ENCODE results near the gene GRPEL1. TPM values are rescaled to one million over a fixed set of nuclear protein-coding genes. Genes with fewer than 3 reads are reported as not detected.

GRPEL1 gene
- polyA plus RNA-seq, 1 of the 3 experiments (the other 2 are of a cell fraction), result 29.8 TPM

DNA sequence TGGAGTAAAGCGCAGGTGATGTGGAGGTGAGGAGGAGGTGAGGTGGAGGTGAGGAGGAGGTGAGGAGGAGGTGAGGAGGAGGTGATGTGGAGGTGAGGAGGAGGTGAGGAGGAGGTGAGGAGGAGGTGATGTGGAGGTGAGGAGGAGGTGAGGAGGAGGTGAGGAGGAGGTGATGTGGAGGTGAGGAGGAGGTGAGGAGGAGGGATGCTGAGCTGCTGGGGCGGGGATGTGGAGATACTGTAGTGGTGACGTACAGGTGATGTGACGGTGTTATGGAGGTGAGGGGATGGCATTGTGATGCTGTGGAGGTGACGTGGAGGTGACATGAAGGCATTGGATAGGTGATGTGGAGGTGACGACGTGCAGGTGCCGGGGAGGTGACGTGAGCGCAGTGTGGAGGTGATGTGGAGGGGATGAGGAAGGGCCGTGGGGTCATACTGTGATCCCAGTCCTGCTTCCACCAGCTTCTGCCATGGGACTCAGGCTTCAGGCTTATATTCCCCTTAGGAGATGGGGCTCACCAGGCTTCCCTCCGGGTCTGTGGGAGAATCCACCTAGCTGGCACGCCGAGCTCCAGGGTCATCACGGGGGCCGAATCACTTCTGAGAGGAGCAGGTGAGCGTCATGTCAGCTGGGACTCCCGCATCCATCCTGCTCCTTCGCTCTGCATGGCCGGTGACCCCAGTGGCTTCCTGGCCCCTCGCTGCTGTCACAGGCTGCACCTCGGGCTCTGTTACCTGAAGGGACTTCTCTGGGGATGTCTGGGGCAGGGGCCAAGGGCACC is 47.9 kb upstream of the GRPEL1 start:
- no peak overlapping the region for H2AFZ ChIP-seq (ENCODE audit: low read depth)
- ChIA-PET CTCF (no interaction called here), POLR2A (no interaction called here)
- H3K4me2 ChIP-seq, result no peak overlapping the region
- H3K9me2 ChIP-seq, result no peaks in the 10 kb centered on the region
- no peak overlapping the region for H3K27ac ChIP-seq (ENCODE audit: low read depth in 2 of 2, low read length in 1 of 2)
- no peaks in the 10 kb centered on the region for H4K20me1 ChIP-seq (ENCODE audit: insufficient read depth)
- WGBS (ENCODE audit: low lambda C conversion rate), result 84% methylated on average over 15 of the region's 22 CpGs
- no peaks in the 10 kb centered on the region for H3K27me3 ChIP-seq (ENCODE audit: insufficient read depth)
- no peaks in the 10 kb centered on the region for H3K4me1 ChIP-seq (ENCODE audit: control insufficient read depth in 1 of 2, insufficient read depth in 2 of 2, low read depth in 1 of 2, low read length in 1 of 2)
- no peaks in the 10 kb centered on the region for H3K36me3 ChIP-seq (replicated peaks in 1 of 2; ENCODE audit: control insufficient read depth in 1 of 2, insufficient read depth in 2 of 2, low read length in 1 of 2)
- H3K9ac ChIP-seq, result no peak overlapping the region
- no peak for DNase-seq
- H3K9me3 ChIP-seq, result no peaks in the 10 kb centered on the region
- no peak overlapping the region for H3K4me3 ChIP-seq (ENCODE audit: low read depth in 2 of 2, low read length in 1 of 2)
- no peaks in the 10 kb centered on the region for H3K79me2 ChIP-seq (ENCODE audit: insufficient read depth)
- no peaks in the 10 kb centered on the region for H3F3A ChIP-seq (replicated peaks; ENCODE audit: insufficient read depth)
- no peak for TF ChIP-seq ELF1 (IDR thresholded peaks at IDR 0.05)
- TF ChIP-seq JUND (IDR thresholded peaks at IDR 0.05), result no peak
- no peak for TF ChIP-seq RFX5 (IDR thresholded peaks at IDR 0.05; ENCODE audit: low read length)
- TF ChIP-seq SMC3 (IDR thresholded peaks at IDR 0.05; ENCODE audit: low read depth, low read length), result no peak
- TF ChIP-seq, protein P1, sequence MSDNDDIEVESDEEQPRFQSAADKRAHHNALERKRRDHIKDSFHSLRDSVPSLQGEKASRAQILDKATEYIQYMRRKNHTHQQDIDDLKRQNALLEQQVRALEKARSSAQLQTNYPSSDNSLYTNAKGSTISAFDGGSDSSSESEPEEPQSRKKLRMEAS (IDR thresholded peaks at IDR 0.05; ENCODE audit: low read depth), result no peak
- TF ChIP-seq, protein P2, sequence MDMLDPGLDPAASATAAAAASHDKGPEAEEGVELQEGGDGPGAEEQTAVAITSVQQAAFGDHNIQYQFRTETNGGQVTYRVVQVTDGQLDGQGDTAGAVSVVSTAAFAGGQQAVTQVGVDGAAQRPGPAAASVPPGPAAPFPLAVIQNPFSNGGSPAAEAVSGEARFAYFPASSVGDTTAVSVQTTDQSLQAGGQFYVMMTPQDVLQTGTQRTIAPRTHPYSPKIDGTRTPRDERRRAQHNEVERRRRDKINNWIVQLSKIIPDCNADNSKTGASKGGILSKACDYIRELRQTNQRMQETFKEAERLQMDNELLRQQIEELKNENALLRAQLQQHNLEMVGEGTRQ (IDR thresholded peaks at IDR 0.05; ENCODE audit: borderline replicate concordance, low read depth, low read length), result no peak
- no peak for TF ChIP-seq POLR2AphosphoS5 (IDR thresholded peaks at IDR 0.05; ENCODE audit: low read depth, low read length)
- TF ChIP-seq MXI1 (IDR thresholded peaks at IDR 0.05; ENCODE audit: low read depth, low read length), result no peak
- TF ChIP-seq MEF2A (IDR thresholded peaks at IDR 0.05; ENCODE audit: borderline replicate concordance, low read depth), result no peak
- TF ChIP-seq RCOR1 (IDR thresholded peaks at IDR 0.05; ENCODE audit: low read length), result no peak
- TF ChIP-seq GABPA (IDR thresholded peaks at IDR 0.05; ENCODE audit: low read depth), result no peak
- TF ChIP-seq GATA2 (CRISPR knock-in tag; IDR thresholded peaks at IDR 0.05), result no peak
- TF ChIP-seq NFIC (IDR thresholded peaks at IDR 0.05; ENCODE audit: borderline replicate concordance), result no peak
- TF ChIP-seq YY1 (IDR thresholded peaks at IDR 0.05; ENCODE audit: low read depth), result no peak
- TF ChIP-seq EP300 (IDR thresholded peaks at IDR 0.05; ENCODE audit: borderline replicate concordance in 1 of 2, low read depth in 1 of 2, low read length in 1 of 2), result no peak
- no peak for TF ChIP-seq SIN3A (IDR thresholded peaks at IDR 0.05; ENCODE audit: borderline replicate concordance, low read depth, low read length)
- TF ChIP-seq RAD21 (IDR thresholded peaks at IDR 0.05; ENCODE audit: low read length), result no peak
- TF ChIP-seq RXRA (IDR thresholded peaks at IDR 0.05; ENCODE audit: borderline replicate concordance, low read depth), result no peak

DNA sequence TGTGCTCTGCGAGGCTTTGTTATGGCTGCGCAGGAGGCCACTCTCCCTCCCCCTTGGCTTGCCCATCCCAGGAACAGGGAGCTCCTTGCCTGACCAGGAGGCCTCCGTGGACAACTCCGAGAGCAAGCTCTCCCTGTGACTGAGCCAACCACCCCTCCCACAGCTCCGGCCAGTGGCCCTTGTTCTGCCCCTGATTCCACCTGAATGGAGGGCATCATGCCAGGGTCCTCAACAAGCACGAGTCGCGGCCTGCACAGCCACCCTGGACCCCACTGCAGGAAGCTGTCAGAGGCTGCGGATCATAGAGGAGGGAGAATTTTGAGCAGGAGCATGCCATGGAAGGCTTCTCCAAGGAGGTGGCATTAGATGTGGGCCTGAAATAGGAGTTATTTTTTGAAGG is 44.8 kb upstream of the GRPEL1 start:
- Histone ChIP-seq H3K9me3 (no peaks in the 10 kb centered on the region), H3K4me2 (no peak overlapping the region), H3K9ac (no peak overlapping the region), H4K20me1 (ENCODE audit: insufficient read depth) (no peaks in the 10 kb centered on the region), H3K27ac (ENCODE audit: low read depth in 2 of 2, low read length in 1 of 2) (no peak overlapping the region), H3K4me3 (ENCODE audit: low read depth in 2 of 2, low read length in 1 of 2) (no peak overlapping the region), H3K9me2 (no peaks in the 10 kb centered on the region), H3K36me3 (replicated peaks in 1 of 2; ENCODE audit: control insufficient read depth in 1 of 2, insufficient read depth in 2 of 2, low read length in 1 of 2) (no peaks in the 10 kb centered on the region), H3K27me3 (ENCODE audit: insufficient read depth) (no peaks in the 10 kb centered on the region), H3K4me1 (ENCODE audit: control insufficient read depth in 1 of 2, insufficient read depth in 2 of 2, low read depth in 1 of 2, low read length in 1 of 2) (no peaks in the 10 kb centered on the region; a peak in 1 of 4 replicates), H3K79me2 (ENCODE audit: insufficient read depth) (no peaks in the 10 kb centered on the region), H3F3A (replicated peaks; ENCODE audit: insufficient read depth) (no peaks in the 10 kb centered on the region), H2AFZ (ENCODE audit: low read depth) (no peak overlapping the region)
- ChIA-PET CTCF (interaction anchor here (1.2 kb wide), 1 partner anchor 14 kb away, joined by 3 read pairs; no protein-coding TSS in a partner anchor), POLR2A (no interaction called here)
- 92% methylated on average over 5 of the region's 9 CpGs for WGBS (ENCODE audit: low lambda C conversion rate)
- TF ChIP-seq SMC3 (IDR thresholded peaks at IDR 0.05; ENCODE audit: low read depth, low read length) (no peak), RCOR1 (IDR thresholded peaks at IDR 0.05; ENCODE audit: low read length) (no peak), TEAD4 (IDR thresholded peaks at IDR 0.05; ENCODE audit: borderline replicate concordance, insufficient read depth) (no peak), GABPA (IDR thresholded peaks at IDR 0.05; ENCODE audit: low read depth) (no peak), MXI1 (IDR thresholded peaks at IDR 0.05; ENCODE audit: low read depth, low read length) (no peak), NRF1 (IDR thresholded peaks at IDR 0.05; ENCODE audit: low read depth, low read length) (no peak)
- TF ChIP-seq, protein P3, sequence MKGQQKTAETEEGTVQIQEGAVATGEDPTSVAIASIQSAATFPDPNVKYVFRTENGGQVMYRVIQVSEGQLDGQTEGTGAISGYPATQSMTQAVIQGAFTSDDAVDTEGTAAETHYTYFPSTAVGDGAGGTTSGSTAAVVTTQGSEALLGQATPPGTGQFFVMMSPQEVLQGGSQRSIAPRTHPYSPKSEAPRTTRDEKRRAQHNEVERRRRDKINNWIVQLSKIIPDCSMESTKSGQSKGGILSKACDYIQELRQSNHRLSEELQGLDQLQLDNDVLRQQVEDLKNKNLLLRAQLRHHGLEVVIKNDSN (IDR thresholded peaks at IDR 0.05; ENCODE audit: borderline replicate concordance, low read depth), result no peak
- TF ChIP-seq, protein P4, sequence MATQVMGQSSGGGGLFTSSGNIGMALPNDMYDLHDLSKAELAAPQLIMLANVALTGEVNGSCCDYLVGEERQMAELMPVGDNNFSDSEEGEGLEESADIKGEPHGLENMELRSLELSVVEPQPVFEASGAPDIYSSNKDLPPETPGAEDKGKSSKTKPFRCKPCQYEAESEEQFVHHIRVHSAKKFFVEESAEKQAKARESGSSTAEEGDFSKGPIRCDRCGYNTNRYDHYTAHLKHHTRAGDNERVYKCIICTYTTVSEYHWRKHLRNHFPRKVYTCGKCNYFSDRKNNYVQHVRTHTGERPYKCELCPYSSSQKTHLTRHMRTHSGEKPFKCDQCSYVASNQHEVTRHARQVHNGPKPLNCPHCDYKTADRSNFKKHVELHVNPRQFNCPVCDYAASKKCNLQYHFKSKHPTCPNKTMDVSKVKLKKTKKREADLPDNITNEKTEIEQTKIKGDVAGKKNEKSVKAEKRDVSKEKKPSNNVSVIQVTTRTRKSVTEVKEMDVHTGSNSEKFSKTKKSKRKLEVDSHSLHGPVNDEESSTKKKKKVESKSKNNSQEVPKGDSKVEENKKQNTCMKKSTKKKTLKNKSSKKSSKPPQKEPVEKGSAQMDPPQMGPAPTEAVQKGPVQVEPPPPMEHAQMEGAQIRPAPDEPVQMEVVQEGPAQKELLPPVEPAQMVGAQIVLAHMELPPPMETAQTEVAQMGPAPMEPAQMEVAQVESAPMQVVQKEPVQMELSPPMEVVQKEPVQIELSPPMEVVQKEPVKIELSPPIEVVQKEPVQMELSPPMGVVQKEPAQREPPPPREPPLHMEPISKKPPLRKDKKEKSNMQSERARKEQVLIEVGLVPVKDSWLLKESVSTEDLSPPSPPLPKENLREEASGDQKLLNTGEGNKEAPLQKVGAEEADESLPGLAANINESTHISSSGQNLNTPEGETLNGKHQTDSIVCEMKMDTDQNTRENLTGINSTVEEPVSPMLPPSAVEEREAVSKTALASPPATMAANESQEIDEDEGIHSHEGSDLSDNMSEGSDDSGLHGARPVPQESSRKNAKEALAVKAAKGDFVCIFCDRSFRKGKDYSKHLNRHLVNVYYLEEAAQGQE (IDR thresholded peaks at IDR 0.05; ENCODE audit: low read depth, low read length), result no peak
- no peak for DNase-seq

All from SK-N-SH (cell line).